GM18867 (cell line): Measurements from ENCODE around the gene CCDC71.

Experiments used
- ATAC-seq: cut with Tn5 transposase; IDR thresholded peaks from one replicate; pipeline ENCODE4 v1.9.1; 2021; ENCODE audit warnings: mild to moderate bottlenecking, moderate library complexity; ENCODE audit not compliant: unreplicated experiment

Gene CCDC71

DNA sequence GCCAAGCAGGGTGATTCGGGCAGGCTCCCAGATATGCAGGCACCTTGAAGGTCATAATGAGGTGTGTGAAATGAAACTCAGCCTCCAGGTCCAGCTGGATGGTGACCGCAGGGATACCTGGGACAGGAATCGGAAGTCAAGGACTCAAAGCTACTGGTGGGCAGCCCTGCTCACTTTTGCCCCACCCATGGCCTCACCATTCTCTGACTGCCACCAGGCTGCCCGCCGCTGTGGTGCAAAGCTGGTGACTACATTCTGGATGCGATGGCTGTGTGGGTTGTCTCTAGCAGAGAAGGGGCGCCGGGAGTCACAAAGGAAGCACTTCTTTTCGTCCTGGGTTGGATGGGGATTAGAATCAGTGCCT is 34.1 kb downstream of the CCDC71 start:
- no peak for ATAC-seq

DNA sequence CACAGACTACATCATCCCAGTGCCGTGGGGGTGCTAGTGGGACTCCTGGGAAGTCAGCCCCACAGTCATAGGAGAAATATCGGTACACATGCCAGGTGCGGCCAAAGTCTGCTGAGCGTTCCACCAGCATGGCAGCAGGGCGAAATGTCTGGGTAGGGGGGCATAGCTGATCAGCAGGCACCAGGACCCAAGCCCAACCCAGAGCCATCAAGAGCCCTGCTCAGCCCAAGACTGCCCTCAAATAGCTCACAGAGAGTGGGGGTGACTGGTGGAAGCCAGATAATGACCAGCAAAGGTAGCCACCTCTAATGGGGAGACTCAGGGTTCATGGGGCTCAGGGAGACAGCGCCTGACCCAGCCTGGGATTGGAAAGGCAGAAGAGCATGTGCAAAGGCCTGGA is 34.6 kb downstream of the CCDC71 start:
- ATAC-seq, result no peak

DNA sequence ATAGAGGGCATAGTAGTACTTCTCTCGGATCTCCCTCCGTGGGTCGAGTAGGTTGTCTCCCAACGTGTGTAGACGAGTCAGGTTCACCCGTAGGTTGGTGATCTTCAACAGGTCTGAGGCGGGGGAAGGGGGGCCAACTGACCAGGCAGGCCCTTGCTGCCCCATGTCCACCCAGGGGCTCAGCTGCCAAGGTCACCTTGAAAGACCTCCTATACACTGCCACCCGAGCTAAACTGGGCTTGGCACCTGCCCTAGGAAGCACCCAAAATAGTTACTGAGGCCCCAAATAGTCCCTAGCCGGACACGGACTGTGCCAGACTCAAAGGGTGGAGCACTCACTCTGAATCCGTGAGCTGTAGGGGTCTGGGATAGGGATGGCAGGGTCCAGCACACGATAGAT is 35.1 kb downstream of the CCDC71 start:
- ATAC-seq, result no peak

DNA sequence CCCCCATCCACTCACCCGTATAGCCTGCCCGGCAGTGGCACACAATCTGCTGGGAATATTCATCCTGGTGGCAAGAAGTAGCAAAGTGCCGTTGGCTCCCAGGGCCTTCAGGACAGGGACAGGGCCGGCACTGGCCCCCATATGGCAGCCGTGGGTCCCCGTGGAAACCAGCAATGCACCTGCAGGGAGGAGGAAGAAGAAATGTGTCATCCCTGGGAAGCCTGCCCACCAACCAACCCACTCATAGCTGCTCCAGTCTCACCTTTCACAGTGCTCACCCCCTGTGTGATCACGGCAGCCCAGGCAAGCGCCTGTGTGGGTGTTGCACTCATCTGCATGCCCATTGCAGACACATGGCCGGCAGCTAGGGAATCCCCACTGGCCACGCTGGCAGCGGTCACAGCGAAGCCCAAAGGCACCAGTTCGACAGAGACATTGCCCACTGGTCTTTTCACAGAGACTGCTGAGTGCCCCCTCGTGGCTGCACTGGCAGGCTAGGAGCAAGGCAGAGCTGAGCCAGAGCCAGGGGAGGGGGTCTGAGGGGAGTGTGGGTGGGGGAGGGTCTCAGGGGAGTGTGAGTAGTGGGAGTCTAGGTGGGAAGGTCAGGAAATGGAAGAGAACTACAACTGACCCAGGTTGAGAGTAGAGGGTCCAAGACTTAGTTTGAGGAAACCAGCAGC is 41.0 kb downstream of the CCDC71 start:
- no peak for ATAC-seq

DNA sequence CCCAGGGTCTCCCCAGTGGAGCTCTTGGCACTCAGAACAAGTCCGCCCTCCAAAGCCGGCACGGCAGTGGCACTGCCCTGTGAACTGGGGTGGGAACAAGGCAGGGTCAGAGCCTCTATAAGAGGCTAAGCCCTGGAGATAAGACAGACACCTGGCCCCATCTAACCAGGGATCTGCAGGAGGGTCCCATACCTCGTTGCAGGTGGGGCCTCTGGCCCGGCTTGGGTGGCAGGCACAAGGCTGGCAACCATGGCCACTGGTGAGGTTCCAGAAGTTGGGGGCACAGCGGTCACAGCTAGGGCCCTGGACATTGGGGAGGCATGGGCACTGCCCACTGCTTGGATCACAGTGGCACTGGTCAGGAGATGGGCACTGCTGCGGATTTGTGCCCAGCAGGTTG is 41.9 kb downstream of the CCDC71 start:
- ATAC-seq, result no peak

DNA sequence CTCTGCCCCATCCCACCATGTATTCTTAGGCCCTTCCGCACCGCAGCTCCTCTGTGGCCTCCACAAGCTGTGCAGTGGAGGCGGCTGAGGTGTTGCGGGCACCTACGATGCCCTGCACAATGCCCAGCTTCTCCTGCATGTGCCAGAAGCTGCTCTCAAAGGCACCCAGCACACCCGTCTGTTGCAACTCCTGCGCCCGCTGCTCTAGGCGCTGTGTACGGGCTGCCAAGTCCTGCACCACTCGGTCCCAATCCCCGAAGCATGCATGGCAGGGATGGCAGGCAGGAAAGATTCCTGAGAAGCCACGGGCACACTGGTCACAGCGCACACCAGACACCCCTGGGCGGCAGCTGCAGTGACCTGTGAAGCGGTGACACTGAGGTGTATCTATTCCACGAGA is 42.4 kb downstream of the CCDC71 start:
- no peak for ATAC-seq

DNA sequence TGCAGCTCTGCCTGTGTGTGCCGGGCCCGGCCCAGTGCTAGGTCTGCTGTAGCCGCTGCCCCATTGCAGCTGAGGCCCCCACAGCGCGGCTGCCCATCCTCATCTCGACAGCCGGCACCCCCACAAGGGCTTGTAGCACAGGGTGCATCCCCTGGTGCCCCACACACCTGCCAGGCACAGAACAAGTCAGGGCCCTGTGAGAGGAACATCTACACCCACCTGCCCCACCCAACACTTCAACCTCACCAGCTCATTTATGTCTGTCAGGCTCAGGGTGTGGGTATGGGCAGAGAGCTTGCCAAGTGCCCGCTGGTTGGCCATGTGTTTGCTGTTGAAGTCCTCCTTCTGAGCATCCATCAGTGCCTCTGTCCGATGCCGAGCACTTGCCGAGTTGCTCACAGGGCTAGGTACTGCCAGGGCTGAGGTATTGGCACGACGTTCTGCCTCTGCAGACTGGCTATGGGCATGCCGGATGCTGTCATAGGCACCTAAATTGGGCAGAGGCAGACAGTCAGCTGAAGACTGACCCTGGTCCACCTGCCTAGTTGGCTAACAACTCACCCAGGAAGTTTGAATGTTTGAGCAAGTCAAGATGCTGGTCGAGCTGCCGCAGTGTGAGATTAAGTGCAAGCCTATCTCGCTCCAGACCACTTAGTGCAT is 43.1 kb downstream of the CCDC71 start:
- ATAC-seq, result no peak

DNA sequence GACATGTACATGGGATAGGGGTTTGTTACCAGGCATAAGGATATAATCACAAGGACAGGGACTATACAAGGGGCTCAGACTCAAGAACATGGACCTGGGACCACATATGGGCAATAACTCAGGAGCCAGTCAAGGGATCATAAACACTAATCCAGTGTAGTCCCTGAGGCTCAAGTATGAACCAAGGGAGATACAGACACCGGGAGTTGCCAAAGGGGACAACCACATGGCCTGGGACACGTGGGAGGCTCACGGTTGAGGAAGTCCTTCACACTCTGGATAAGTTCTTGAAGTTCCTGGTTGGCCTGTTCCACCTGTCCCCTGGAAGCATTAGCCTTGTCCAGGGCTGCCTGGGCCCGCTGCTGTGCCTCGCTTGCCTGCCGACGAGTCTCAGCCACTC is 43.7 kb downstream of the CCDC71 start:
- ATAC-seq, result no peak

DNA sequence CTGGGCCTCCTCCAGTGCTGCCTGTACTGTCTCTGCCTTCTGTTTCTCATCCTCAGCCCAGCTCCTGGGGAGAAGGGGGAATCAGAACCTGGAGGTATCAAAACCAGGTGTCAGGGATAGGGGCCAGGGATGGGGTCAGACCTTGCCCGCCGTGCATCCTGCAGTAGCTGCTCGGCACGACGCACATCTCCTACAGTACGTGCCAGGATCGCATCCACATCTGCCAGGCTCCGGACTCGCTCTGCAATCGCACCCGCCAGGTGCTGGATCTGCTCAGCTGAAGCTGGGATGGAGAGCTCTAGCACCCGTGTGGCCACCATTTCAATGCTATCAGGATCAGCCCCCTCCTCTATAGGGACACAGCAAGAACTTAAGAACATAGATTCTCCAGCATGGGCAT is 44.1 kb downstream of the CCDC71 start:
- no peak for ATAC-seq

DNA sequence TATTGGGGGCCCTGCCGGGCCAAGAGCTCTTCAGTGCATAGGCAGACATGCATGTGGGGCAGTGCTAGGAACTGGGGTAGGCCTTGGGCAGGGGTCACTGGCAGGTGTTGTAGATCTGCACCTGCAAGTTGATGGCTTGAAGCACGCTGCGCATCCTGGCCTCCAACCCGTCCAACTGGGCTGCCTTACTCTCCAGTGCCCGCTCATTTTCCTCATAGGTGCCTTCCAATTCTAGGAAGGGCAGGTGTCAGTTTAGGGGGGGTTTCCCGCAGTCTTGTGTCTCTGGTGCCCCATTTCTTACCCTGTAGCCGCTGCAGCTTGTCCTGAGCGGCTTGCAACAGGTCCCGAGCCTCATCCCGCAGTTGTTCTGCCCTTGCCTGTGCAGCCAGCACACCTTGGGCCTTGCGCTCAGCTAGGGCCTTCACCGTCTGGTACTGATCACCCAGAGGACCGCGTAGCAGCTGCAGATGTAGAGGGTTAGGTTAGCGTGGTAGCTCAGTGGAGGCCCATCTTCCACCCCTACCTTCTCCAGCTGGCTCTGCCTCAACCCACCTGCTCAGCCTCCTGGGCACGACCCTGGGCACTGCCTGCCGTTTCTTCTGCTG is 44.9 kb downstream of the CCDC71 start:
- no peak for ATAC-seq

DNA sequence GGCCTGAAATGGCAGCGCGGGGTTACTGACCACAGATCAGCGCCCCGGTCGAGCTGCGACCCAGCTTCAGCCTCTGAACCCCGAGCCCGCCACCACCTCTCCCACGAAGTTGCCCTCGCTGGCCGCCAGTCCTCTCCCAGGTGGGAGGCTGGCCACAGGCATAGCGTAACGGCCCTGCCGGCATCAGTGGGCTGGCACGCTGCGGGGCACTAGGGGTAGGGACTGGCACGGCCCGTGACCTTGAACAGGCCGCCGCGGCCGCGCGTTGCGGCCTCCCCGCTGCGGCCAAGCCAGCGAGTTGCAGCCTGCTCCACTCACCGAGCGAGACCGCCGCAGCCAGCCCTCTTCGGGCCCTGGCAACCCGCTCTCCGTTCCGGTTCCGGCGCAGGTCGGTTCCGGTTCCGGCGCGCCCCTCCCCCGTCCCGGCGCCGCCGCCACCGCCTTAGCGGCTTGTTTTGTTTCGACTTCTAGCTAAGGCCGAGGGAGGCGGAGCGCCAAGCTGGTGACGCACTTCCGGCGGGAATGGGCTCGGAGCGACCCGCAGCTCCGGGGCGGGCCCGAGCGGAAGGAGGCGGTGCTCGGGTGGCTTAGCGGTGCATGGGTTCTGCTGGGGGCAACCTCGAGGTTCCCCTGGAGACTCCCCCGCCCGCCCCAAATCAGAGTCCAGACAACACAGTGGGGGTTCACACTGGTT is 45.5 kb downstream of the CCDC71 start, which contains the start of gene USP19:
Gene USP19 (minus strand): TSS at position 386 of the 694 bp plus-strand sequence. CDS start 1,678 bp downstream, outside the sequence.
- peak; percentile 86 for ATAC-seq

DNA sequence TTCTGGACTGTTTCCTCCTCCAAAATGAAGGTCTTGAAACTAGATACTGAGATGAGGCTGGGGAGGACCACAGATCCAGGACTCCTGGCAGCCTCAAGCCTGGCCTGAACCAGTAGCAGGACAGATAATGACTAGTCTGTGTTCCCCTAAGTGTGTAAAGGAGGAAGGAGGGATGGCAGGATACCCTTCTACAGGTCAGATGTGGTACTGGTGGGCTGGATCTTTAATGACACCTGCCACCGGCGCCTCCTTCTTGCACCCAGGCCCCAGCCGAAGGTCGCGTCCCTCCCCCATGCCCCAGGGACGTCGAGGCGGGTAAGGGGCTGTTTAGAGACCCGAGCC is 46.1 kb downstream of the CCDC71 start:
- ATAC-seq, result no peak

DNA sequence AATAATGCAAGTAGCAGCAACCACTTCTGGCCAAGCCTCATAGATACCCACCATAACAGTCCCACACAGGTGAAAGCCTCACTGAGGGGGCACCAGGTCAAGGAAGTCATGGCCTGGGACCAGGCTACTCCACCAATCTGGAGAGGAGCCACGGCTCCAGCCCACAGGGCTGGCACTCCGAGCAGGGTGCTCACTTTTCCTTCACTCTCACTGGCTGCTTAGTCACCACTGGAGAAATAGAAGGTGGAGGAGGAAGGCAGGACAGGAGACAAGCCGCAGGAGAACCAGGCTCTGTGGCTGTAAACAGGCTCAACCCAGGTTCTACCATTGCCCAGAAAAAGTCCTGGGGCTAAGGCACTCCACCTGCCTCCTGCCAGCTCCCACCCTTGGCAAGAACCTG is 46.7 kb downstream of the CCDC71 start:
- no peak for ATAC-seq

DNA sequence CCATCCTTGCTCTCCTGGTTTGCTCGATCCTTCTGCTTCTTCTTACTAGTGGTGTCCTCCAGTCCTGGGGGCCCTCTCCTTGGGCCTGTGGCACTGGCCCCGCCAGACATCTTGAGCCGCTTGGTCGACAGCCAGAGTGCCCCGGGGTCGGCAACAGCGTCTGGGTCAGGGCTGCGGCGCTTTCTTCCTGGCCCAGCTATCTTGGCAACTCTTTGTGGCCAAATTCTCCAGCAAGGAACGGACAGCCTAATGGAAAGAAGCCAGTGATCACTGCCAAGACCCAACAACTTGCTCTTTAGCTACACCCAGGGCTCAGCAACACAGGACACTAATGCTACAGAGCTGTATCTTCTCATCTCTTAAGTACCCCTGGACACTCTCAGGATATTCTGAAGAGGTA is 47.1 kb downstream of the CCDC71 start:
- no peak for ATAC-seq
